Motor neuron (in vitro differentiated cells): ENCODE measurements around the gene CDH4. TPM values are rescaled to one million over a fixed set of nuclear protein-coding genes. Genes with fewer than 3 reads are reported as not detected.

Experiments
- ATAC-seq, 8 experiments: fragments of 200-7000 bp; cut with Tn5 transposase; replicated peaks in 6 of 8; 2 replicates each; pipeline ENCODE4 v1.8.0; 2021; ENCODE audit warnings: mild to moderate bottlenecking in 8 of 8, moderate library complexity in 8 of 8
- H3K27ac ChIP-seq, 2 donors: fragments of 250-450 bp; sonication (Bioruptor Pico); 2 replicates each; pipeline ENCODE4 v1.9.0; 2021; ENCODE audit warnings: antibody characterized with exemption in 2 of 2, mild to moderate bottlenecking in 2 of 2, moderate library complexity in 1 of 2
- H3K4me1 ChIP-seq, 2 donors: fragments of 250-450 bp; sonication (Bioruptor Pico); replicated peaks in 1 of 2; 2 replicates each; pipeline ENCODE4 v1.6.1; 2021; ENCODE audit warnings: antibody characterized with exemption in 2 of 2, mild to moderate bottlenecking in 2 of 2, moderate library complexity in 1 of 2
- H3K4me3 ChIP-seq, 5 donors: fragments of 250-450 bp; sonication (Bioruptor Pico); 2 replicates each; pipeline ENCODE4 v1.9.0; 2021; ENCODE audit warnings: antibody characterized with exemption in 5 of 5, mild to moderate bottlenecking in 5 of 5, moderate library complexity in 4 of 5
- WGBS, 10 experiments: fragments of 450-650 bp; shearing (Covaris generic); methylation state at CpG; one replicate each; pipeline ENCODE4 v1.0.0; 2022; 5-methylcytosine and 5-hydroxymethylcytosine counted together
- in situ Hi-C, 9 experiments: fragments of 400-800 bp; cut with MboI; loops; one replicate each; pipeline ENCODE4 v1.15.0; 2021; ENCODE audit warnings: low sequenced_read_pairs in 9 of 9, low pct_unique_long_range_greater_than_20kb in 2 of 9; ENCODE audit not compliant: unreplicated experiment in 9 of 9
- total RNA-seq, 8 experiments: library from RNA; unstranded; fragments of 300-600 nt; gene quantifications; 2 replicates each; pipeline versions ENCODE4 v1.2.3 to v1.2.4, GENCODE V29; 2022

Gene CDH4
- total RNA-seq: 10 to 100 TPM in 6 of 8 experiments, 1 to 10 TPM in 2; 2.4 to 41.6 (median 12.9) TPM

DNA sequence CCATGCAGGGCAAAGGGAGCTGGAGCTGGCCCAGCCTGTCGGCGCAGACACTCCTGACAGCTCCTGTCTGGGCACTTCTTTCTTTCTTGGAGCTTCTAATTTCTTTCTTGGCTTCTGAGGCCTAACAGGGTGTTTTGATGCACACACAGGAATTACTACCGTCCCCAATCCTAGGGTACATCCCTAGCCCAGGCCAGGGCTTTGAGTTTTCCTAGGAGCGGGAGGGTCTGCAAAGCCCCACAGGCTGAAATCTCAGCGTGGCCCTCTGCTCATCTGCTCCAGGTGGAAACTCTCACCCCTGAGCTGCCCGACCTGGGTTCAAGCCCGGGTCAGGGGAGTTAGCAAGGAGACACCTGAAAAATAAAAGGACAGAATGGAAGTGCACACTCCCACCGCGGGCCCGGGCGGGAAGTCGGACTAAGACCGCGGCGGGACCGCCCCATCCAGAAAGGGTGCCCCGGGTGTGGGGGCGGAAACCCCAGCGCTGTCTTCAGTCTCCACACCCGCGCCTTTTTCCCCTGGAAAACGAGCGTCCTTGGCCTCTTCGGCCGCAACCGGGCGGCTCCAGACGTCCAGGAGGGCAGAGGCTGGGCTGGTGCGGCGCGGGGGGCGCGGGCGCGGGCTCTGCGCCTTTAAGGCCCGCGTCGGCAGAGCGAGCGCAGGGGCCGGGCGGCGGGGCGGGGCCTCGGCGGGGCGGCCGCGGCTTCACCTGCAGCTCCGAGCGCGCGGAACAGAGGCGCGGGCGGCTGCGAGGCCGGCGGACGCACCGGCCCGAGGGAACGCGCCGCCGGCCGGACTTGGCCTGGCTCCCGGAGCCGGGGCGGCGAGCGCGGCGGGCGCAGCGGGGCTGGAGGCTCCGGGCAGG lies at the start of gene CDH4:
TSS of gene CDH4 (plus strand) at position 733 of the 865 bp plus-strand sequence.
- Histone ChIP-seq H3K4me1 (peaks cover 10 to 22% of the 10 kb centered on the region in 2 donors), H3K27ac (peak within 1 kb of the TSS in 1 of 2 donors; percentile 16), H3K4me3 (peak within 1 kb of the TSS; percentile 59 to 95 (median 75))
- peak; percentile 10 to 71 (median 53) for ATAC-seq
- in situ Hi-C loops: no loop called here
- 9 to 100% (median 24%) methylated on average over 2 to 20 of the region's 78 CpGs; no CpG with 5 or more reads in 5 of the 10 experiments for WGBS, 10 experiments

DNA sequence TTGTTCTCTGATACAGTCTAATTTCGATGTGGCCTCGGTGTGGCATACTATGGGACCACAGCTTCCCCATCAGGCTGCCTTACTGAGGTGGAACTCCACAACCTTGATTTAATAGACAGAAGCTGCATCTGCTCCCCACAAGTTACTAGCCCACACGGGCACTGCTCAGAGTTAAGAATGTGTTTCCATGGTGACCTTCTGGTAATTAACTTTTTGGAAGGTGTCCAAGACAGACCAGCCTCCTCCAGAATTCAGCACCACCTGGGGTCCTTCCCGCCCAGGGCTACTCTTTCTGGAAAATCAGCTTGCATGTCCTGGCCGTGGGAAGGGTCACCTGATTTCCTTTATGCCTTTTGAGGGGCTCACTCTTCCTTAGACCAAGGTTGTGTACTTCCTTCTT lies 48.7 kb upstream of the CDH4 start:
- Histone ChIP-seq H3K27ac (no peak overlapping the region), H3K4me1 (peaks cover 0 to 11% of the 10 kb centered on the region in 2 donors), H3K4me3 (no peak overlapping the region)
- ATAC-seq: peak in 4 of 8 experiments; percentile 29 to 54 (median 38)
- WGBS, 10 experiments: 17 to 52% (median 35%) methylated on average over 1 to 5 of the region's 5 CpGs; no CpG with 5 or more reads in 4 of the 10 experiments
- in situ Hi-C loops: loop anchor here in 1 of 9 experiments (25.0 kb wide), 1 partner anchor 991 kb away; no protein-coding TSS in a partner anchor

DNA sequence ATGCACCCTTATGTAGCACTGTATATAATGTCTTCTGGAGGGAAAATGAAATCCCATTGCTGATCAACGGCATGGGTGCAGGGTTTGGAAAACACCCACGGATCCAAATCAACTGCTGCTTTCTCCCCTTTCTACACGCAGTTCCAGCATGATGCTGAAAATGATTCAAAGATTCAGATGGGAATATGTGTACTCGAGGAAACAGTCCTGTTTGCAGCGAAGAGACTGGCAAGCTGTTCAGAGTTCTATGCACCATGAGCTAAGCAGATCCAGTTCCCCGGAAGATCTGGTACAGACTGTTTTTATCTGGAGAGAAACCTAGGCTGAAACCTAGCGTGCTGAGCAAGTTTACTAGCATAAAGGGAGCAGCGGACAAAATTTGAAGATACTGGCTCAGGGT lies 47.9 kb upstream of the CDH4 start:
- 10 to 100% (median 82%) methylated on average over 2 to 8 of the region's 8 CpGs for WGBS, 10 experiments
- ATAC-seq: no peak
- H3K4me1 ChIP-seq: peaks cover 0 to 11% of the 10 kb centered on the region in 2 donors
- no peak overlapping the region for H3K27ac ChIP-seq
- H3K4me3 ChIP-seq: no peak overlapping the region
- in situ Hi-C loops: loop anchor here in 1 of 9 experiments (25.0 kb wide), 1 partner anchor 992 kb away; no protein-coding TSS in a partner anchor

DNA sequence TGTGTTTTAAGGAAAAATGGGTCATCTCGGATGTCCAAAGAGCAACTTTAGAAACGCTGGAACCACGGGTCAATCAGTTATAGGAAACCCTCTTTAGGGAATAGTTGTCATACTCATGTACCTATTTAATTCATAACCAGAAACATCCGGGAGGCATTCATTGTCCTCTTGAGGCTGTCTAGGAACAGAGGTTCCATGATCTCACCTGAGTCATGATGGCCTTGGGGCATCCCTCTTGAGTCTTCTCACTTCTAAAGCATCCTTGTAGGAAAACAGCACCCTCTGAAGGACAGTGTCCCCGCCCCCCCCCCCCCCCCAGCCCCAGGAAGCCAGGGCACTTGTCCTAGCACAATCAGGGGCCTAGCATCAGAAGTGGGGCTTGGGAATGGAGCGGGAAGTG lies 46.3 kb upstream of the CDH4 start:
- ATAC-seq: no peak
- H3K4me1 ChIP-seq: peaks cover 0 to 11% of the 10 kb centered on the region in 2 donors
- 52 to 100% (median 89%) methylated on average over 1 to 4 of the region's 6 CpGs; no CpG with 5 or more reads in 1 of the 10 experiments for WGBS, 10 experiments
- in situ Hi-C loops: loop anchor here in 1 of 9 experiments (25.0 kb wide), 1 partner anchor 993 kb away; no protein-coding TSS in a partner anchor
- no peak overlapping the region for H3K27ac ChIP-seq
- no peak overlapping the region for H3K4me3 ChIP-seq

DNA sequence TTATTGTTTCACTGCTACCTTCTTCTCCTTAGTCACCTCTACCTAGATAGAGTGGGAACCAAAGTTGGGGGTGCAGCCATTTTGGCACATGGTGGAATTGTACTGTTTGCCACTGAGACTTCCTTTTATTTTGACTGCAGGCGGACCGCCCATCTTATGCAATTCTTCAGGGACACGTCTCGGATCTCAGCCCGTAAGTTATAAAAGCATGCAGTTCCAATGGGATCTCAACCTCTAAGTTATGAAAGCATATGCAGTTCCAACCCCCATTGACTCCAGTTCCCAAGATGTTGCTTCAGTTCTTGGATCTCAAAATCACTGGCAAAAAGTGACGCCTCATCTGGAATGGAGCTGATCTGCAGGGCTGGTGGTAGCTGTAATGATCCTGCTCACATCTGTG lies 41.2 kb upstream of the CDH4 start:
- no peak overlapping the region for H3K4me3 ChIP-seq
- in situ Hi-C loops: loop anchor here in 1 of 9 experiments (25.0 kb wide), 1 partner anchor 999 kb away; no protein-coding TSS in a partner anchor
- ATAC-seq: no peak
- 70 to 100% (median 87%) methylated on average over 1 to 5 of the region's 6 CpGs; no CpG with 5 or more reads in 7 of the 10 experiments for WGBS, 10 experiments
- H3K27ac ChIP-seq: no peak overlapping the region
- no peaks in the 10 kb centered on the region for H3K4me1 ChIP-seq

DNA sequence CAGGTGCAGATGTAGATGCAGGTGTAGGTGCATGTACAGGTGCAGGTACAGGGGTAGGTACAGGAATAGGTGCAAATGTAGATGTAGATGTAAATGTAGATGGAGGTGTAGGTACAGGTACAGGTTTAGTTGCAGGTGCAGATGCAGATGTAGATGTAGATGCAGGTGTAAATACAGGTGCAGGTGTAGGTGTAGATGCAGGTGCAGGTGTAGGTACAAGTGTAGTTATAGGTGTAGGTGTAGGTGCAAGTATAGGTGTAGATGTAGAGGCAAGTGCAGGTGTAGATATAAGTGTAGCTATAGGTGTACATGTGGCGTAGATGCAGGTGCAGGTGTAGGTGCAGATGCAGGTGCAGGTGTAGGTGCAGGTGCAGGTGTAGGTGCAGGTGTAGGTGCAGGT lies 34.2 kb upstream of the CDH4 start:
- ATAC-seq: no peak
- in situ Hi-C loops: loop anchor here in 1 of 9 experiments (25.0 kb wide), 1 partner anchor 1006 kb away; no protein-coding TSS in a partner anchor
- H3K27ac ChIP-seq: no peak overlapping the region
- H3K4me3 ChIP-seq: no peak overlapping the region
- H3K4me1 ChIP-seq: peaks cover 13 to 16% of the 10 kb centered on the region in 2 donors
- 67 to 89% (median 83%) methylated on average over 1 of the region's 1 CpG; no CpG with 5 or more reads in 3 of the 10 experiments for WGBS, 10 experiments

DNA sequence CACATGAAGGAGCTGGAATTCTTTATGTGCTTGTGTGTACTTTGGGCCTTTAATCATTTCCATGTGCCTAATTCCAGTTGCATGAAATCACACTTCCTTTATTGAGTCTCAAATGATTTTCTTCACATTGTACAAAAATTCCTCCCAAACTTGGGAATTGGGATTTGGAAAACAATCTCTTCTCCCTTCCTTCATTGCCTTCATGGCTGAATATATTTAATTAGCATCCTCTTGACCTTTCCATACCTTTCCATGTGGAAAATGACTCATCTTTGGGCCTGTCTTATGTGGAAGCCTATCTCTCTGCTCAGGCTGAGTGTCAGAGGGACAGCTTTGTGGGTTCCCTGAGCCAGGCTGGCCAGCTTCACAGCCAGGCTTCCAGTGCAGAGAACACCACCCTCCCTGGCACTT lies 33.0 kb upstream of the CDH4 start:
- peaks cover 13 to 16% of the 10 kb centered on the region in 2 donors for H3K4me1 ChIP-seq
- H3K27ac ChIP-seq: no peak overlapping the region
- no peak overlapping the region for H3K4me3 ChIP-seq
- ATAC-seq: peak in 4 of 8 experiments; percentile 27 to 62 (median 40)
- in situ Hi-C loops: loop anchor here in 1 of 9 experiments (25.0 kb wide), 1 partner anchor 1007 kb away; no protein-coding TSS in a partner anchor

DNA sequence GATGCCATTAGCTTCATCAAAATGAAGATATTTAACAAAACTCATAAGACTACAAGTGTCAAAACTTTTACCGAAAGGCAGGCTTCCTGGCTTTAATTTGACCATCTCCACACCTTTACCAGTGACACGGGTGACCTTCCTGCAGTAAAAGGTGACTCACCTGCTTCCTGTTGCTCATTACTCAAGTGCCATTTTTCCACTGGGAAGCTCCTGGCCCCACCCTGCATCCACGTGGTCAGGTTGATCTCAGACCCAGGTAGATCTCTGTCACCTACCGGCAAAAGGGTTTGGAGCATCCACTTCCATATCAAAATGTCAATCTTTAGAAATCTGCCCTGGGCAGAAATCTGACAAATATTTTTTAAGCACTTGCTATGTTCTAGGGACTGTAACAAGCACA lies 31.9 kb upstream of the CDH4 start:
- 20 to 100% (median 79%) methylated on average over 1 to 4 of the region's 4 CpGs; no CpG with 5 or more reads in 1 of the 10 experiments for WGBS, 10 experiments
- in situ Hi-C loops: loop anchor here in 1 of 9 experiments (25.0 kb wide), 1 partner anchor 1008 kb away; no protein-coding TSS in a partner anchor
- Histone ChIP-seq H3K4me1 (peaks cover 13 to 20% of the 10 kb centered on the region in 2 donors), H3K4me3 (no peak overlapping the region), H3K27ac (no peak overlapping the region)
- no peak for ATAC-seq

DNA sequence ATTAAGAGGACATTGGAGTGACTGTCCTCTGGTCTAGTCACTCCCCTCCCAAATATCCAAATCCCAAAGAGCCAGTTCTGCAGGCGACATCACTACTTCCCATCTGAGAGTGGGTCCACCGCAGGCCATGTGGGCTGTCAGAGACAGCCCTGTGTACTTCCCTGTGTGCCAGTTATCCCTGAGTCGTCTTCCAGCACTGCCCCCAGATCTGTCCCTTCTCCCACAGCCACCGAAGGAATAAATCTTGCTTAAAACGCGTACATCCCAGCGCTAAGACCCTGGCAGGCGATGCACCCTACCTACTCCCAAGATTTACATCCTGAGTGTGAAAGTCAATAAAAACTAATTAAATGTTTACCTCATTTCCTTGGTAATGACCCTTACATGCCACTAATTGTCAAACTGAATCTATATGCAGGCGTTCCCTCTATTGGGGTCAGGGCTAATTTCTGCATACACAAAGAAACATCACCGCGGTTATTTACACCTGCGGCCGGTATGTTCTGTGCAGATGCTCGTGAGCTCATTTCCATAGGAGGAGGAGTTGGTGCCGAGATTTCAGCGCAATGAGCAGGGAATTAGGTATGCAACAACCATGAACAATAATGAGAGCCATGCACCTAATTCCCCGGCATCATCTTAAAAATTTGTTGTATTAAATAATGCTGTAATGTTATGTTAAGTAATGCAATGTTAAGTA lies 31.3 kb upstream of the CDH4 start:
- in situ Hi-C loops: loop anchor here in 1 of 9 experiments (25.0 kb wide), 1 partner anchor 1008 kb away; no protein-coding TSS in a partner anchor
- 49 to 90% (median 80%) methylated on average over 1 to 11 of the region's 17 CpGs for WGBS, 10 experiments
- no peak overlapping the region for H3K27ac ChIP-seq
- peaks cover 13 to 20% of the 10 kb centered on the region in 2 donors for H3K4me1 ChIP-seq
- ATAC-seq: peak in 3 of 8 experiments; percentile 50 to 58 (median 58)
- H3K4me3 ChIP-seq: no peak overlapping the region

DNA sequence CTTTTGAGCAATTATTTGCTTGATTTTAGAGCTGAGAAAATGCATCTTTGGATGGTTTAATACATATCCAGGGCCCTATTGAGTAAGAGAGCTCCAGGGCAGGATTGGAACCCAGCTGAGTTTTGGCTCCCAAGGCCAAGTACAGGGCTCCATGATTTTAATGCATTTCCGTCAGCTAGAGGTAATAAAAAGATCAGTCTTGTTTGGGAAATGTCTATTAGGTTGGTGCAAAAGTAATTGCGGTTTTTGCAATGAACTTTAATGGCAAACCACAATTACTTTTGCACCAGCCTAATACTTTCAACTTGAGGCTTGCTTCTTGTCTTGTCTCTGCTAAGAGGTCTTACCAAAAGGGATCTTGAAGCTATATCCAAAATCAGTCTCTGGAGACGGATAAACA lies 29.4 kb upstream of the CDH4 start:
- in situ Hi-C loops: loop anchor here in 1 of 9 experiments (25.0 kb wide), 1 partner anchor 1010 kb away; no protein-coding TSS in a partner anchor
- Histone ChIP-seq H3K4me3 (no peak overlapping the region), H3K4me1 (peaks cover 10 to 11% of the 10 kb centered on the region in 2 donors), H3K27ac (no peak overlapping the region)
- 0 to 100% (median 78%) methylated on average over 1 to 3 of the region's 3 CpGs; no CpG with 5 or more reads in 2 of the 10 experiments for WGBS, 10 experiments
- ATAC-seq: no peak

DNA sequence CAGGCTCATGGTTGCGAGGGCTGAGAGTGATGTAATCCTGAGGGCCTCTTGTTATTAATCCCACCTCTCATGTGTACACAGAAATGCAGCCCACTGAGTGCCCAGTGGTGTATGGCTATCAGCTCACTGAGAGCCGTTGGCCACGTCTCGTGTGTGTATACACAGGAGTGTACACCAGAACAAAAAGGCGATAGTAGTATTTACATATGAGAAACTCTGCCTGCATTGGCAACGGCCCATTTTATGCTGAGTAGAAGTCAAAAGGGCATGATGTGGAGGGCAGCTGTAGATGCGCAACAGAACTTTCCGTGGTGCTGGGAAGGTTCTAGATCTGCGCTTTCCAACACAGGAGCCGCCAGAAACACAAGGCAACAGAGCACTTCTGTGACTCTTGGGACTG lies 28.9 kb upstream of the CDH4 start:
- ATAC-seq: no peak
- in situ Hi-C loops: loop anchor here in 1 of 9 experiments (25.0 kb wide), 1 partner anchor 1011 kb away; no protein-coding TSS in a partner anchor
- 53 to 95% (median 83%) methylated on average over 2 to 7 of the region's 10 CpGs; no CpG with 5 or more reads in 3 of the 10 experiments for WGBS, 10 experiments

DNA sequence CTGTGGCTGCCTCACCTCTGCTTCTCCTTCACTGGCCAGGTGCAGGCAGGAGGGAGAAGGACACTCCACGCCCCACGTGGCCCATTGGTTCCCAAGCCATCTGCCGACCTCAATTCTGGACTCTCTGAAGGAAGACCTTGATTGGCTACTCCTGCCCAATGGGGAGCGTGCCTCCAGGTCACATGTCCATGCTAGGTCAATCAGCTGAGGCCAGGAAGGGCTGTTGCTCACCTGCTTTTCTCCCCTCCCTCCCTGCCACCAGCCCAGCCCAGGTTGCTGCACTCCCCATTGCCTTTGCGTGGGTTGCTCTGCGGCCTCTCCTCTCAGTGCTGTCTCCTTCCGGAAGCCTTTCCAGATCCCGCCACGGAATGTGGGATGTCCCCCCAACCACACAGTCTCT lies 21.9 kb upstream of the CDH4 start:
- WGBS, 10 experiments: 46 to 96% (median 83%) methylated on average over 1 to 7 of the region's 9 CpGs; no CpG with 5 or more reads in 3 of the 10 experiments
- in situ Hi-C loops: loop anchor here in 1 of 9 experiments (25.0 kb wide), 2 partner anchors 368 to 1018 kb away; no protein-coding TSS in a partner anchor
- Histone ChIP-seq H3K4me3 (no peak overlapping the region), H3K27ac (no peak overlapping the region), H3K4me1 (peaks cover 8 to 31% of the 10 kb centered on the region in 2 donors)
- ATAC-seq: no peak

More for the DNA sequence above, 28.9 kb upstream of the CDH4 start:
- H3K4me3 ChIP-seq: no peak overlapping the region
- no peak overlapping the region for H3K27ac ChIP-seq
- peaks cover 11 to 12% of the 10 kb centered on the region in 2 donors for H3K4me1 ChIP-seq
